GM23338 (cell line): ENCODE data around the gene KCNH8. TPM values are rescaled to one million over a fixed set of nuclear protein-coding genes. Genes with fewer than 3 reads are reported as not detected.

Experiments used
- ATAC-seq: fragments of 200-7000 bp; cut with Tn5 transposase; 3 replicates; pipeline ENCODE4 v1.9.1; 2020
- DNase-seq: peaks from one replicate; pipeline ENCODE4 v3.0.0-alpha.2; 2015; ENCODE audit warnings: low spot score
- H2AFZ ChIP-seq: fragments of 200-600 bp; sonication (generic); 2 replicates; pipeline ENCODE4 v1.8.0; 2016; ENCODE audit warnings: antibody characterized with exemption, mild to moderate bottlenecking, moderate library complexity
- H3F3A ChIP-seq: fragments of 200-600 bp; sonication (generic); replicated peaks from 2 replicates; pipeline ENCODE4 v1.8.0; 2017; ENCODE audit warnings: antibody characterized with exemption, mixed run types, low read depth
- H3K27ac ChIP-seq: fragments of 200-600 bp; sonication (generic); 2 replicates; pipeline ENCODE4 v1.6.1; 2016; ENCODE audit warnings: low read depth
- H3K27me3 ChIP-seq: fragments of 200-600 bp; sonication (generic); 2 replicates; pipeline ENCODE4 v1.8.0; 2016; ENCODE audit warnings: mild to moderate bottlenecking, mixed run types, moderate library complexity; ENCODE audit not compliant: insufficient read depth
- H3K36me3 ChIP-seq: fragments of 200-600 bp; sonication (generic); 2 replicates; pipeline ENCODE4 v1.8.0; 2016; ENCODE audit warnings: mild to moderate bottlenecking; ENCODE audit not compliant: insufficient read depth
- H3K4me1 ChIP-seq: fragments of 200-600 bp; sonication (generic); 2 replicates; pipeline ENCODE4 v1.8.0; 2016; ENCODE audit warnings: mild to moderate bottlenecking, moderate library complexity; ENCODE audit not compliant: insufficient read depth
- H3K4me2 ChIP-seq: fragments of 200-600 bp; sonication (generic); 2 replicates; pipeline ENCODE4 v1.7.1; 2017; ENCODE audit warnings: mixed run types
- H3K4me3 ChIP-seq: fragments of 200-600 bp; sonication (generic); 2 replicates; pipeline ENCODE4 v1.6.1; 2016; ENCODE audit warnings: mixed run types
- H3K79me2 ChIP-seq: fragments of 200-600 bp; sonication (generic); replicated peaks from 2 replicates; pipeline ENCODE4 v1.8.0; 2017; ENCODE audit warnings: mild to moderate bottlenecking; ENCODE audit not compliant: insufficient read depth
- H3K9me2 ChIP-seq: fragments of 200-600 bp; sonication (generic); 2 replicates; pipeline ENCODE4 v1.8.0; 2017; ENCODE audit not compliant: insufficient read depth
- H4K20me1 ChIP-seq: fragments of 200-600 bp; sonication (generic); replicated peaks from 2 replicates; pipeline ENCODE4 v1.8.0; 2017; ENCODE audit warnings: mild to moderate bottlenecking; ENCODE audit not compliant: insufficient read depth
- H3K27ac Mint-ChIP-seq: 2 replicates; pipeline ENCODE4 v1.8.0; 2020; ENCODE audit warnings: inconsistent platforms, mild to moderate bottlenecking, moderate library complexity, mixed read lengths
- H3K27me3 Mint-ChIP-seq: 3 replicates; pipeline ENCODE4 v1.8.0; 2022; ENCODE audit warnings: low read depth, mild to moderate bottlenecking, moderate library complexity, mixed read lengths, inconsistent platforms; ENCODE audit not compliant: insufficient read depth, poor library complexity
- H3K36me3 Mint-ChIP-seq: 3 replicates; pipeline ENCODE4 v1.8.0; 2021; ENCODE audit warnings: low read depth, mild to moderate bottlenecking, inconsistent platforms, moderate library complexity, mixed read lengths
- H3K4me1 Mint-ChIP-seq: 3 replicates; pipeline ENCODE4 v1.8.0; 2020; ENCODE audit warnings: mild to moderate bottlenecking, inconsistent platforms, mixed read lengths
- H3K4me3 Mint-ChIP-seq: 3 replicates; pipeline ENCODE4 v1.8.0; 2021; ENCODE audit warnings: moderate library complexity, mild to moderate bottlenecking, inconsistent platforms, mixed read lengths
- H3K9me3 Mint-ChIP-seq: 3 replicates; pipeline ENCODE4 v1.8.0; 2020; ENCODE audit warnings: moderate library complexity, mild to moderate bottlenecking, inconsistent platforms, mixed read lengths
- CREB1 ChIP-seq: fragments of 250-450 bp; sonication (Bioruptor Pico); IDR thresholded peaks from 2 replicates; pipeline ENCODE4 v1.5.0; 2020; ENCODE audit warnings: low read depth, mild to moderate bottlenecking, moderate library complexity
- CTCF ChIP-seq, 2 experiments: fragments of 200-600 bp in 1 of 2; sonication (generic) in 1 of 2; conservative IDR thresholded peaks; 2 replicates each; pipeline versions ENCODE4 v1.5.1 to v1.6.1; 2016 to 2017; ENCODE audit warnings: antibody characterized with exemption in 2 of 2, low read depth in 2 of 2, mild to moderate bottlenecking in 2 of 2, moderate library complexity in 1 of 2
- ETS1 ChIP-seq: IDR thresholded peaks from 2 replicates; pipeline ENCODE4 v1.6.1; 2016; ENCODE audit warnings: antibody characterized with exemption
- EZH2 ChIP-seq: fragments of 200-600 bp; sonication (generic); IDR thresholded peaks from one replicate; pipeline ENCODE4 v1.8.0; 2017; ENCODE audit warnings: antibody characterized with exemption, mild to moderate bottlenecking, low read depth; ENCODE audit not compliant: unreplicated experiment
- EZH2phosphoT487 ChIP-seq: fragments of 200-600 bp; sonication (generic); IDR thresholded peaks from one replicate; pipeline ENCODE4 v1.8.1; 2018; ENCODE audit warnings: antibody characterized with exemption; ENCODE audit not compliant: unreplicated experiment
- JUNB ChIP-seq: IDR thresholded peaks from one replicate; pipeline ENCODE4 v1.6.1; 2016; ENCODE audit warnings: antibody characterized with exemption; ENCODE audit not compliant: unreplicated experiment
- NANOG ChIP-seq: IDR thresholded peaks from 2 replicates; pipeline ENCODE4 v1.6.1; 2016; ENCODE audit warnings: antibody characterized with exemption, borderline replicate concordance
- POLR2AphosphoS5 ChIP-seq: IDR thresholded peaks from 2 replicates; pipeline ENCODE4 v1.6.1; 2016; ENCODE audit warnings: antibody characterized with exemption, low read depth
- REST ChIP-seq: IDR thresholded peaks from one replicate; pipeline ENCODE4 v1.6.1; 2018; ENCODE audit warnings: antibody characterized with exemption; ENCODE audit not compliant: unreplicated experiment
- STAT1 ChIP-seq: IDR thresholded peaks from one replicate; pipeline ENCODE4 v1.6.1; 2016; ENCODE audit warnings: antibody characterized with exemption; ENCODE audit not compliant: unreplicated experiment
- ZNF114 ChIP-seq: fragments of 250-450 bp; sonication (Bioruptor Pico); IDR thresholded peaks from 2 replicates; pipeline ENCODE4 v1.5.0; 2020; ENCODE audit warnings: mild to moderate bottlenecking, moderate library complexity
- ZNF331 ChIP-seq: fragments of 250-450 bp; sonication (Bioruptor Pico); IDR thresholded peaks from 2 replicates; pipeline ENCODE4 v1.5.0; 2020; ENCODE audit warnings: low read depth, mild to moderate bottlenecking, moderate library complexity
- polyA plus RNA-seq: library from polyadenylated mRNA; unstranded; fragments of >200 nt; fragmentation: Nextera tagmentation; extraction: Ambion mirVana; gene quantifications from 2 replicates; pipeline ENCODE4 v1.2.1, GENCODE V29; 2016
- total RNA-seq: library from RNA; depleted of rRNA; stranded (reverse); fragments of >200 nt; shearing (Covaris generic); gene quantifications from 2 replicates; pipeline ENCODE4 v1.2.3, GENCODE V29; 2014

KCNH8 gene
- total and polyA plus RNA-seq, 2 experiments from 2014 or later: 1.3 to 3.4 TPM

GRCh38 chr3:19531426-19531825, 383.1 kb downstream of the KCNH8 start (continued):
- TF ChIP-seq REST (no peak), ZNF114 (CRISPR knock-in tag) (no peak), JUNB (no peak), POLR2AphosphoS5 (no peak)

GRCh38 chr3:19539518-19540392, 391.4 kb downstream of the KCNH8 start:
- no peak for ATAC-seq
- DNase-seq: no peak
- TF ChIP-seq ZNF331 (no peak), EZH2 (no peak), ZNF114 (CRISPR knock-in tag) (no peak), REST (no peak), JUNB (no peak), STAT1 (no peak), ETS1 (no peak), EZH2phosphoT487 (no peak), CTCF (conservative IDR thresholded peaks at IDR 0.05; ENCODE audit: low read depth in 2 of 2) (no peak), NANOG (no peak), POLR2AphosphoS5 (no peak), CREB1 (CRISPR knock-in tag) (no peak)
- Mint-ChIP-seq H3K9me3 (no peaks in the 10 kb centered on the region), H3K4me1 (no peaks in the 10 kb centered on the region), H3K27me3 (peaks cover 4% of the 10 kb centered on the region), H3K4me3 (no peak overlapping the region), H3K27ac (no peak overlapping the region), H3K36me3 (no peaks in the 10 kb centered on the region)
- H3K4me3 ChIP-seq: no peak overlapping the region
- no peaks in the 10 kb centered on the region for H3K79me2 ChIP-seq
- H3K36me3 ChIP-seq: no peaks in the 10 kb centered on the region
- H3K27me3 ChIP-seq: no peaks in the 10 kb centered on the region
- H3K4me2 ChIP-seq: no peak overlapping the region
- no peaks in the 10 kb centered on the region for H3K9me2 ChIP-seq
- H3K27ac ChIP-seq: no peak overlapping the region
- no peaks in the 10 kb centered on the region for H4K20me1 ChIP-seq
- no peaks in the 10 kb centered on the region for H3F3A ChIP-seq
- H2AFZ ChIP-seq: no peak overlapping the region
- H3K4me1 ChIP-seq: no peaks in the 10 kb centered on the region
